Measurements from ENCODE around the gene SAMD1.

GRCh38 chr19:14117668-14118164 lies 27.2 kb upstream of the SAMD1 start, which contains the start of gene PRKACA:
- no peak for TF ChIP-seq CTCF (conservative IDR thresholded peaks at IDR 0.05; ENCODE audit: low read depth in 2 of 2)
- TF ChIP-seq EZH2phosphoT487 (IDR thresholded peaks at IDR 0.05; ENCODE audit: unreplicated experiment), result no peak
- TF ChIP-seq ZNF331 (CRISPR knock-in tag; IDR thresholded peaks at IDR 0.05; ENCODE audit: low read depth), result no peak
- no peak for TF ChIP-seq EZH2 (IDR thresholded peaks at IDR 0.05; ENCODE audit: low read depth, unreplicated experiment)
- TF ChIP-seq POLR2AphosphoS5 (IDR thresholded peaks at IDR 0.05; ENCODE audit: low read depth), result peak; percentile 65
- no peak for TF ChIP-seq ZNF114 (CRISPR knock-in tag; IDR thresholded peaks at IDR 0.05)
